ENCODE results near the gene DENND4C. TPM values are rescaled to one million over a fixed set of nuclear protein-coding genes. Genes with fewer than 3 reads are reported as not detected.
"Not testable (repeated sequence)": the region's sequence is repeated elsewhere in the genome, so short reads cannot be mapped to it uniquely, and the experiment has no call there.

DENND4C gene
- total and polyA plus RNA-seq, 10 donors, result 3.7 to 106 (median 48.7) TPM

- H3K36me3 ChIP-seq, result peaks cover 0 to 11% (median 0%) of the 10 kb centered on the region in 6 donors
- H3K27ac ChIP-seq; intact Hi-C loops (cut with DNase I; ENCODE audit: low total_unique reads); DNase-seq; H3K27me3 ChIP-seq (replicated peaks in 1 of 7); H3K9me3 ChIP-seq; H3K4me3 ChIP-seq: not testable (repeated sequence)
- H3K4me1 ChIP-seq, result peaks cover 0 to 41% (median 9%) of the 10 kb centered on the region in 6 donors
- WGBS, 5 donors, result 89 to 93% (median 91%) methylated on average over 5 of the region's 5 CpGs
These were observed 21.1 kb downstream of the DENND4C start for GRCh38 chr9:19251622-19252021.

GRCh38 chr9:19252174-19252884, 21.8 kb downstream of the DENND4C start:
- DNase-seq, result no peak
- TF ChIP-seq CTCF (IDR thresholded peaks at IDR 0.05 in 8 of 11, conservative IDR thresholded peaks at IDR 0.05 in 3 of 11) (no peak), POLR2AphosphoS5 (IDR thresholded peaks at IDR 0.05) (no peak), POLR2A (IDR thresholded peaks at IDR 0.05) (no peak)
- no peak overlapping the region for H3K4me3 ChIP-seq
- H3K9me3 ChIP-seq, result no peaks in the 10 kb centered on the region
- intact Hi-C loops (cut with DNase I; ENCODE audit: low total_unique reads), result no loop called here
- 69 to 85% (median 78%) methylated on average over 7 of the region's 7 CpGs for whole genome bisulfite sequencing, 5 donors
- H3K27ac ChIP-seq, result no peak overlapping the region
- peaks cover 0 to 11% (median 0%) of the 10 kb centered on the region in 6 donors for H3K36me3 ChIP-seq
- peaks cover 0 to 34% (median 9%) of the 10 kb centered on the region in 6 donors for H3K4me1 ChIP-seq
- H3K27me3 ChIP-seq (replicated peaks in 1 of 7), result no peaks in the 10 kb centered on the region

- Histone ChIP-seq H3K27ac (no peak overlapping the region), H3K27me3 (replicated peaks in 1 of 7) (no peaks in the 10 kb centered on the region), H3K4me3 (no peak overlapping the region), H3K9me3 (no peaks in the 10 kb centered on the region), H3K36me3 (peaks cover 0 to 11% (median 0%) of the 10 kb centered on the region in 6 donors), H3K4me1 (peaks cover 0 to 29% (median 9%) of the 10 kb centered on the region in 6 donors)
- 74 to 85% (median 81%) methylated on average over 4 of the region's 4 CpGs for WGBS, 5 donors
- TF ChIP-seq POLR2AphosphoS5 (IDR thresholded peaks at IDR 0.05), result no peak
- TF ChIP-seq CTCF (IDR thresholded peaks at IDR 0.05 in 8 of 11, conservative IDR thresholded peaks at IDR 0.05 in 3 of 11), result no peak
- no peak for TF ChIP-seq POLR2A (IDR thresholded peaks at IDR 0.05)
- intact Hi-C loops (cut with DNase I; ENCODE audit: low total_unique reads), result no loop called here
- DNase-seq, result no peak
These were observed 22.4 kb downstream of the DENND4C start for GRCh38 chr9:19252885-19253219.

GRCh38 chr9:19255112-19255511, 24.6 kb downstream of the DENND4C start:
- intact Hi-C loops (cut with DNase I; ENCODE audit: low total_unique reads), result no loop called here
- peaks cover 0 to 7% (median 0%) of the 10 kb centered on the region in 8 donors for H3K9me3 ChIP-seq
- H3K27ac ChIP-seq, result no peak overlapping the region
- WGBS, 5 donors, result 86 to 100% (median 98%) methylated on average over 2 of the region's 2 CpGs
- TF ChIP-seq POLR2A (IDR thresholded peaks at IDR 0.05), result no peak
- no peak for TF ChIP-seq CTCF (IDR thresholded peaks at IDR 0.05 in 8 of 11, conservative IDR thresholded peaks at IDR 0.05 in 3 of 11)
- TF ChIP-seq POLR2AphosphoS5 (IDR thresholded peaks at IDR 0.05), result no peak
- no peaks in the 10 kb centered on the region for H3K27me3 ChIP-seq (replicated peaks in 1 of 7)
- H3K4me3 ChIP-seq, result no peak overlapping the region
- peaks cover 0 to 28% (median 11%) of the 10 kb centered on the region in 6 donors for H3K4me1 ChIP-seq
- no peak for DNase-seq
- H3K36me3 ChIP-seq, result peaks cover 0 to 11% (median 0%) of the 10 kb centered on the region in 6 donors
